Globus pallidus (tissue), 1 donor: Measurements from ENCODE around the gene PEX11B.

Experiments used
- DNase-seq: peaks from one replicate; pipeline ENCODE4 v3.0.0-alpha.2; 2015; ENCODE audit warnings: low spot score

The PEX11B gene

GRCh38 chr1:145918144-145918991 lies at the start of gene PEX11B:
TSS of gene PEX11B (minus strand) at chr1:145918717. CDS start at chr1:145918688, 29 bp downstream.
- peak; percentile 89 for DNase-seq

GRCh38 chr1:145967288-145967687 lies 48.8 kb upstream of the PEX11B start:
- DNase-seq = no peak

- DNase-seq = peak; percentile 5
Observed at GRCh38 chr1:145965119-145965744, 46.7 kb upstream of the PEX11B start.

GRCh38 chr1:145964328-145965118 lies 46.0 kb upstream of the PEX11B start, which contains the start of the genes ANKRD34A and POLR3GL:
TSS of gene ANKRD34A (minus strand) at chr1:145964575. CDS start at chr1:145961759, 2,816 bp downstream.
TSS of gene POLR3GL (plus strand) at chr1:145964690. CDS start at chr1:145974866, 10,176 bp downstream.
- DNase-seq = peak; percentile 98

- DNase-seq = no peak
Observed at GRCh38 chr1:145963265-145964019, 44.9 kb upstream of the PEX11B start.

GRCh38 chr1:145962157-145963102 lies 43.9 kb upstream of the PEX11B start:
- peak; percentile 83 for DNase-seq

GRCh38 chr1:145961425-145962156 lies 43.1 kb upstream of the PEX11B start:
- DNase-seq = peak; percentile 58

- peak; percentile 19 for DNase-seq
Observed at GRCh38 chr1:145961109-145961424, 42.5 kb upstream of the PEX11B start.

GRCh38 chr1:145960468-145961108 lies 42.1 kb upstream of the PEX11B start:
- DNase-seq = peak; percentile 66

- peak; percentile 11 for DNase-seq
Observed at GRCh38 chr1:145959957-145960467, 41.5 kb upstream of the PEX11B start.

- no peak for DNase-seq
Observed at GRCh38 chr1:145959333-145959732, 40.8 kb upstream of the PEX11B start.

- DNase-seq = peak; percentile 5
Observed at GRCh38 chr1:145958734-145959133, 40.2 kb upstream of the PEX11B start.

GRCh38 chr1:145957443-145958319 lies 39.2 kb upstream of the PEX11B start, which contains the start of gene LIX1L:
TSS of gene LIX1L (minus strand) at chr1:145958017. CDS start at chr1:145957927, 90 bp downstream.
- peak; percentile 99 for DNase-seq

GRCh38 chr1:145956781-145957442 lies 38.4 kb upstream of the PEX11B start:
- peak; percentile 47 for DNase-seq

- no peak for DNase-seq
Observed at GRCh38 chr1:145956361-145956760, 37.8 kb upstream of the PEX11B start.

GRCh38 chr1:145955436-145955835 lies 36.9 kb upstream of the PEX11B start:
- DNase-seq = peak; percentile 41

GRCh38 chr1:145953861-145954260 lies 35.3 kb upstream of the PEX11B start:
- no peak for DNase-seq
